GM18909 (cell line): Measurements from ENCODE around the gene PLAAT2.
"Not testable (repeated sequence)": the region's sequence is repeated elsewhere in the genome, so short reads cannot be mapped to it uniquely, and the experiment has no call there.

Experiments
- ATAC-seq: cut with Tn5 transposase; IDR thresholded peaks from one replicate; pipeline ENCODE4 v1.9.1; 2021; ENCODE audit warnings: mild to moderate bottlenecking; ENCODE audit not compliant: unreplicated experiment, poor library complexity

The PLAAT2 gene

DNA sequence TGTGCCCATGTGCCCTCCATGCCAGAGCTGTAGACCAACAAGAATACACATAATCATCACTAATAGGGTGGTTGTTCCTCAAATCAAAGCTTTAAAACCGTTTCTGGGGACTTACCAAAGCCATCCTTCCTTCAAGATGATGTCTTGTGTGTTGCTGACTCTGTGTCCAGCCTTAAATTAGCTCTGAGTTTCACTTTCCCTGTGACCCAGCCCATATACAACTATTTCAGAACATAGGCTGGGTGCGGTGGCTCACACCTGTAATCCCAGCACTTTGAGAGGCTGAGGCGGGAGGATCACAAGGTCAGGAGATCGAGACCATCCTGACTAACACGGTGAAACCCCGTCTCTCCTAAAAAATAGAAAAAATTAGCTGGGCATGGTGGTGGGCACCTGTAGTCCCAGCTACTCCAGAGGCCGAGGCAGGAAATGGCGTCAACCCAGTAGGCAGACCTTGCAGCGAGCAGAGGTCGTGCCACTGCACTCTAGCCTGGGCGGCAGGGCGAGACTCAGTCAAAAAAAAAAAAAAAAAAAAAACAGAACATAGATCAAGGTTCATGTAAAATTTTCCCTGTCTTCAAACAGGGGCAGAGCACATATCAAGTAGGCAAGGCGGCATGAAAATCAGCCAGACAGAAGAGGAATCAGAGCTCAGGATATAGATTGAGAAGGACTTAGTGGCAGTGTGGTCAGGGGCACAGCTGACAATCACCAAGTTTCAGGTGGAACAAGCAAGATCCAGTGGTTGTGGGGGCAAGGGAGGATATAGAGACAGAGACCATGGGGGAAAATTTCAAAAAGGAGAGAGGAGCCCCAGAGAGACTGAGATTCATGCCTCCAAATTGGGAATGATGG, at the start of gene PLAAT2:
Gene PLAAT2, minus strand, starts transcription at position 179 of the 855 bp plus-strand sequence. Its CDS starts 55 bp downstream, at position 124.
- ATAC-seq, result no peak

DNA sequence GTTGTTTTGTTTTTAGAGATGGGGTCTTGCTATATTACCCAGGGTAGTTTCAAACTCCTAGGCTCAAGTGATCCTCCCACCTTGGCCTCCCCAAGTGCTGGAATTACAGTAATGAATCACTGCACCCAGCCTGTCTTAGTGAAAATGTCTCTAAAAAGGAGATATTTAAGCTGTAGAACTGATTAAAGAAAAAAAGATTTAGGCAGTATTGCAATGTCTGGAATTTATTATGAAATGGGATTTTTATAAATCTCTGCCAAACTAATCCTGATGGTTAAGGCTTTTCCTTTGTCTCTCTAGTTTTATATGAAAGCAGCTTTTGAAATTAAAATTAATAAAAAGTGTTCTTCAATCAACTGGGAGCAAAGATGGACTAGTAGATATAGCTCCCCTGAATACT, 49.0 kb upstream of the PLAAT2 start:
- ATAC-seq, result no peak

DNA sequence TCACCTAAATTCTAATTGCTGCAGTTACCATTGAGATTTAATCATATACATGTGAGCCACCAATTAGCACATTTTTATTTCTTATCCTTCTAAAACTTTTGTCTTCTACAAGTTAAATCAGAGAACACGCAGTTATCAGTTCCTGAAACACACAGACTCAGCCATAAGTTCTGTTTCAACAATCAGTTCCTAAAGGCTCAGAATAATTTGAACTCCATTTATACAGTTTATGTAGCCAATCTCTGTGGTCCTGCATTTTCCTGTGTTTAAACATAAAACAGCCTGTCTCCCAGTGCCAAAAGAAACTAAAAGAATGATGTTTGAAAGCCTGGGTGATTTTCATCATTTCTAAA, 48.2 kb upstream of the PLAAT2 start:
- no peak for ATAC-seq

DNA sequence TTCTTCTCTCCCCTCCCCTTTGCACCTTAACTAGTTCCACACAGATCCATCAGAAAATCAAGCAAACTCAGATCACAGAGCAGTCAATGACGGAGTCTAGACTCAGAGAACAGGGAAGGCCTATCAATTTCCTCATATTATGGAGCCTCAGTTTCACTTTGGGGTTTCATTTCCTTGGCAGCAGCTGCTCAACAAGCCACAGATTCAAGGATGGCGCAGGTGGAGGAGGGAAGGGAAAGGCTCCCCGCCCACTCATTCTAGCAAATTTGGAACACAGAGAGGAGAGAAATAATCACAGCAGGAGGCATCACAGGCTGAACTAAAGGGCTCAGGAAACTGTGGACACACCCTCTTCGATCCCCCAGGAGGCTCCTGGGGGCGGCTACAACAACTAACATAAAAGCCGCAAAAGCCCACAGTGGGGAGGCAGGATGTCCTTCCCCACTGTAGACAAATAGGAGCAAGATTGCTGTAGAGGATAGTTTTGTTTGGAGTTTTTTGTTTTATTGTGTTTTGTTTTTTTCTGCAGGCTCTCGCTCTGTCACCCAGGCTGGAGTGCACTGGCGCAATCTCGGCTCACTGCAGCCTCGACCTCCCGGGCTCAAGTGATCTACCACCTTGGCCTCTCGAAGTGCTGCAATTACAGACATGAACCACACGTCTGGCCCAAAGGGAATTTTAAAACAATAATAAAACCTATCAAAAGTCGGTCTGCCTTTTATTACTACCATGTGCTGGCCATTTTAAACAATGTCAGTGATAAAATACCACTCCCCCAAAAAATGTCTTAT, 47.6 kb upstream of the PLAAT2 start:
- ATAC-seq, result no peak

DNA sequence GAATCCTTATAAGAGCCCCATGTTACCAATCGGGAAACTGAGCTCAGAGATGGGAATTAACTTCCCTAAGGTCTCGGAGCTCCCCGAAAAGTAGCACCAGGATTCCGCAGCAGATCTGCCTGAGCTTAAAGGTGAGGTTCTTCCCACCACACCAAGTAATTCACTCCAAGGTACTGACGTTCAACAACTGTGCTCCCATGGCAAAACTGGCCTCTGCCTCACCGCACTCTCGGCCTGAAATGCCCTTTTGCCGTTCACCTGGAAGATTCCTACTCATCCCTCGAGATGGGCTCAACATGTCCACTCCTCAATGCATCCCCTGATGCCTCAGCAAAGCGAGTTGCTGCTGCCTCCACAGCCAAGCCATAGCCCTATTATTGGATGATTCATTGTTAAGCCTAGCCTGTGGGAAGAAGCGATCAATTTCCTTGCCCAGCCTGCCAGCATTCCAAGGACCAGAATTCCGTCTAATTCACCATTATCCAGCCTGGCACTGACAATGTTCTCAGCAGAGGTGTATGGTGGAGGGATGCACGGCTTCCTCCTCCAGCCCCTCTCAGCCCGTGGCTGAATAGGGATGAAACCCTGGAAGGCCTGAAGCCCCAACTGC, 46.9 kb upstream of the PLAAT2 start:
- ATAC-seq, result no peak

DNA sequence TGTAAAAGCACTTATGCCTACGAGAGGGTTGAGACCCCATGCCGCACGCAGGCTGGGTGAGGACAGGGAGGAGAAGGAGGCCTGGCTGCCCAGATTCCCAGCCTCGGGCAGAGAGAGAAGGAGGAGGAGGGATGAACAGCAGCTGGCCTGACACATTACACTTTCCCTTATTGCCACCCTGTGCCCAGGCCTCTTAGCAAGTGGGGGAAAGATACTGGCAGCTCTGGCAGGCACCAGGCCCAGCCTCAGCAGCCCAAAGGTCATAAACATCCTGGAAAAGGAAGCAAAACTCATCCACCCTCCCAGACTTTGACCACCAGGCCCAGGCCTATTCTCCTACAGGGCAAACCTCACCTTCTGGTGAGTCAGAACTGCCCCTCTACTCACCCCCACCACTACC, 46.4 kb upstream of the PLAAT2 start:
- no peak for ATAC-seq

DNA sequence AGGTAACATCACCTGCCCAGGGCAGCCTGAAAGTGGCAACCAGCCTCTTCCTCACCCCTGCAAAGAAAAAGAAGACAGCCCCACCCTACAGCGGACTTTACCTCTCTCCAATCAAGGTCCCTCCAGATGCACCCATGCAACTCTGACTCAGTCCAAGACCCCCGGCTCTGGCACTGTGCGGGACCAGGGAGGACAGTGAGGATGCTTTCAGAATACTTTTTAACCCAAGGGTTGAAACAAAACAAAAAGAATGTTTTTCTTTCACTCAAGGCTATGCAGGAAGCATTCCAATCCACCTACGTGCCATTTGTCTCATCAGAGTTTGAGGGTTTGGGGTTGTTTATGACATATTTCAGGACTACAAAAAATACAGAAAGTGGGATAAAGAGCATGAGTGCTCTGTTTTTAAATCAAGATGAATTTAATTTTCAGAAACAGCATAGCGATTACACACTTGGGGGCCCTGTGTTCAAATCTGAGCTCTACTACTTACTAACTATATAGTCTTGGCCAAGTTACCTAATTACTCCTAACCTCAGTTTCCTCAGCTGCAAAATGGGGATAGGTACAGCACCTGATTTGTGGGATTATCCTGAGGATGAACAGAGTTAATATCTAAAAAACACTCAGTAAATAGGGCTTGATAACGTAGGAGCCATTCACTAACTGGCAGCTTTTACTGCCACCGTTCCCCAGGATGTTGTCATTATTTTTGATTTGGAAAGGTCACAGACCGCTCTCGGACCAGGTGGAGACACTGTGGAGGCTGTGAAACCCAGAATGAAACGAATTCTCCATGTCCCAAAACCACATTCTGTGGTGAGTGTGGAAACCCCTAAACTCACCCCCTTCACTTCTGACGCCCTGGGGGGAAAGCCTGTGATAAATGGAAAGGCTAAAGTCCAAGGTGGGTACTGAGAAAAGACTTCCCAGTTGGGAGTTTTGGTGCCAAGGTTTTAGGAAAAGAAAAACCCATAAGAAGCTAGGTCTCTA, 45.5 kb upstream of the PLAAT2 start:
- no peak for ATAC-seq

DNA sequence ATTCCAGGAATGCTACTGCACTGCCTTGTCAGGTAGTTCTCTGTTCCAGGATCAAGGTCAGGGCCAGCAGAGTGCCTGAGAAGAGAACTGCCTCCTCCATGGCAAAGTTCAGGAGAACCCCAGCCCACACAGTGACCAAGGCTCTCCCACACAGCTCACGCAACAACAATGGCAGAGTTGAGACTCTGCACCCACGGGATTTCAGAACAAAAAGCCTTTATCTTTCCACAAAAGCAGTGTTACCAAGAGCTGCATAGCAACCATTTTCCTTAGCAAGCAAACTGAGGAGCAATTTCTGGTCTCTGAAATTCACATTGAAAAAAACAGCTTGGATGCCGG, 40.0 kb upstream of the PLAAT2 start:
- ATAC-seq, result no peak

DNA sequence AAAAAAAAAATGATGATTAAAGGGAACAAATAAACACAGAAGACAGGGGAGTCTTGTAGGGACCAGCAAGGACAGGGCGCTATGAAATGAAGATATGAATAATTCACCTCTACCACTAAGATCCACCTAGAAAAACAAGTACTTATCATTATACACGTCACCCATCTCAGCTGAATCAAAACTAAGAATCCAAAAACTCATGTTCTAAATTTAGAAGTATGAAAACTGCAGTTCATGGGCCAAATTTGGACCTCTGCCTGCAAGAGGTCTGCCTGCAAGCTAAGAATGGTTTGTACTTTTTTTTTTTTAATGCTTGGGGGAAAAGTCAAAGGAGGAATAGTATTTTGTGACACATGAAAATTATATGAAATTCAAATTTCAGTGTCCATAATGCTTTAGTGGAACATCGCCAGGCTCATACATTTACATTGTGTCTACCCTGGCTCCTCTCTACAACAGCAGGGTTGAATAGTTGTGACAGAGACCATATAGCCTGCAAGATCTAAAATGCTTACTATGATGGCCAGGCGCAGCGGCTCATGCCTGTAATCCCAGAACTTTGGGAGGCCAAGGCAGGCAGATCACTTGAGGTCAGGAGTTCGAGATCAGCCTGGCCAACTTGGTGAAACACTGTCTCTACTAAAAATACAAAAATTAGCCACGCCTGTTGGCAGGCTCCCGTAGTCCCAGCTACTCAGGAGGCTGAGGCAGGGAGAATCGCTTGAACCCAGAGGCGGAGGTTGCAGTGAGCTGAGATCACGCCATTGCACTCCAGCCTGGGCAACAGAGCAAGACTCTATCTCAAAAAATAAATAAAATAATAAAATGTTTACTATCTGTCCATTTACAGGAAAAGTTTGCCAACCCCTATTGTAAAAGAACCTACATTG, 39.4 kb upstream of the PLAAT2 start:
- not testable (repeated sequence) for ATAC-seq

DNA sequence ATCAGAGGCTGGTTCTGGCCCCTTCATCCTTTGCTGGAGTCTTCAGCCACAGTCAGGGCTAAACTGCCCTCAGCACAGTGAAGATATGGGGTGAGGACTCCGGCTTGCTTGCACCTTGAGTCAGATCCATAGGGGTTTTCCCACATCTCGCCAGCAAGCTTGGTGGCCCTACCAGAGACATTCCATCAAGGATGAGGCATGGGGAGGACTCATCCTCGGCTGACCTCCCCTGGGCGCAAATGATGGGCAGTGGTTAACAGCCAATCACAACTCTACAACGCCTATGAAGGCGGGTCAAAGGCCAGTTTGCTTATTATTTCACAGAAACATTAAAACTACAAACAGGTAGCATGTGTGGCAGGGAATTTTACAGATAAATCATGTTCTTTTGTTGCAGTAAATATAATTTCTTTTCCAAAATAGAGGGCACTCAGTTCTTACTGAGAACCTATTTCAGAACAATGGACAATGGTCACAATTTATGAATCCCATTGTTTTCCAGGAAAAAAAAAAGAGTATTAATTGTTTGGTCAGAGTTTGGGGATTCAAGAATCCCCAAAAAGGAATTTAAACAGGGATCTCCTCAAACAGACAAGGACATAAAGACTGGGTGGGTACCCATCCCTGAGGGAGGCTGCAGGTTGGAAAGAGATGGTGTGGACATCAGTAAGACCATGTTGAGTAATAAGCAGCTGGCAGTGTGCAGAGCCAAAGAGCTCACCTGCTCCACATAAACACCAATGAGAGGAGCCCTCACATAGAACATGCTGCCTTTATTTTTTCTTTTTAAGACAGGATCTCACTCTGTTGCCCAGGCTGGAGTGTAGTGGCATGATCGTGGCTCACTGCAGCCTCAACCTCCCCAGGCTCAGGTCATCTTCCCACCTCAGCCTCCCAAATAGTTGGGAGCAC, 36.3 kb upstream of the PLAAT2 start:
- no peak for ATAC-seq

DNA sequence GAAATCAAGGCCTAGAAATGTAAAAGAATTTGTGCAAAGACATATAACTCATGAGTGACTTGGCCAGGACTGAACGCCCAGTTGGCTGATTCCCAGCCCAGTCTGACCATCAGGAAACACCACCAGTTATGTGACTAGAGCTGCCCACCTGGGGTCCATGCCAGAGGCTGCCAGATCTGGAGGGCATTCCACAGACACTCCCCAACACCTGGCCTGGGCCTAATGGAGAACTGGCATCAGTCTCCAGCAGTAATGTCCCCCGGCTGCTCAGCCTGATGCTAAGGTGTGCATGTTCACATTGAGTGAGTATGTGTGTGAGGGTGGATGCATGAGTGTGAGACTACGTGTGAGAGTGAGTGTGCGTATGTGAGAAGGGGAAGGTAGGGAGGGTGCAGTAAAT, 35.4 kb upstream of the PLAAT2 start:
- ATAC-seq, result no peak

DNA sequence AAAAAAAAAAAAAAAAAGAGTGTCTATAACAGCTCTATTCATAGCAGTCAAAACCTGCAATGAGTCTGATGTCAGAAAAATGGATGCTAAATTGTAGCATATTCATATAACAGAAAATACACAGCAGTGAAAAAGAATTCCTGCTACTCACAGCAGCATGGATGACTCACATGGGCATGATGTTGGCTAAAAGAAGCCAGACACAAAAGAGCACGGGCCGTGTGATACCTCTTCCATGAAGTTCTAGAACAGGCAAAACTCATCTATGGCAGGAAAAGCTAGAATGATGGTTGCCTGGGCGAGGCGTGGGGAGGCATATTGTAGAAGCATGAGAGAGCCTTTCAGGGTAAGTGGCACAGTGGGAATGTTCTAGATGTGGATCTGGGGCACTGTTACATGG, 32.1 kb upstream of the PLAAT2 start:
- no peak for ATAC-seq

DNA sequence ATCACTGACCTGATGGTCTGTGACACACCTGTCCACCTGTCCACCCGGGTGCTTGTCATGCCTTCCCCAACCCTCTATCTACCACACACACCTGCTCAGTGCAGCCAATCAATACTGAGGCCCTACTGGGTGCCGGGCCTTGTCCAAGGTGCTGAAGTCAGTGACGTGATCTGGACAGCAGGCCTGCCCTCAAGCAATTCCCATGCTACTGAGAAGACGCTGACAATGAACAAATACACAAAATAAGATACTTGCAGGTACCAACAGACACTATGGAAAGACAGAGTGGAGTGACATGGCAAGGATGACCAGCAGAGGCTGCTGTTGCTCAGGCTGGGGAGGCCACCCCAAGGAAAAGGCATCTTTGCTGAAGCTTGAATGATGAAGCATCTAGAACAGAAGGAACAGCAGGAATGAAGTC, 29.8 kb upstream of the PLAAT2 start:
- no peak for ATAC-seq

DNA sequence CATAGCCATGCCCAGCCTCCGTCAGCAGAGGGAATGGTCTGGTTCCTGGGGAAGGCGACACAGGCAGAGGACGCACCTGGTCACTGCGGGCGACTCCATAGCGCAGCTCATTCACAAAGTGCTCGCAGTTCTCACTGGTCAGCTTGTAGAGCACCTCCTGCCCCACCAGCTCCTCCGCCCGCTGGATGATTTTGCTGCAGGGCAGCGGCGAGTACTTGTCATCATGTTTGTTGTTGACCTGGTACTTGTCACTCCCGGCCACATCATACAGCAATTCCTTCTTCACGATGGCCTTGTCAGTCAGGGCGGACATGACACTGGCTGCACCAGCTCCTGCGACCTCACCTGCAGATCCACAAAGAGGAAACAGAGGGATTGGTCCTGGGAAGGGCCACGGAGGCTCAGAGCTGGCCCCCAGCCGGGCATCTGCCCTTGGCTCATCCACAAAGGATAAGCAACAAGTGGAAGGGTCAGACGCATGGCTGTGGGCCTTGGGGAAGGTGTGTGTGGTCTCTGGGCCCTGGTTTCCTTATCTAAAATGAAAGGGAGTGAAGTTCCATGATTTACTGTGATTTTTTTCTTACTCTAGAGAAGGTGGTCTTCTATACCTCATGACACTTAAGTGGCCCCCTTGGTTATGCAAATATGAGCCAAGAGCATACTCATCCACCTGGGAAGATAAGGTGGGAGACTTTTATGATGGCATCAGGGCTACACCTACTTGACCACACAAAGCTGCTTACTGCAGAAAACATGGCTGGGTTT, 27.0 kb upstream of the PLAAT2 start:
- no peak for ATAC-seq

DNA sequence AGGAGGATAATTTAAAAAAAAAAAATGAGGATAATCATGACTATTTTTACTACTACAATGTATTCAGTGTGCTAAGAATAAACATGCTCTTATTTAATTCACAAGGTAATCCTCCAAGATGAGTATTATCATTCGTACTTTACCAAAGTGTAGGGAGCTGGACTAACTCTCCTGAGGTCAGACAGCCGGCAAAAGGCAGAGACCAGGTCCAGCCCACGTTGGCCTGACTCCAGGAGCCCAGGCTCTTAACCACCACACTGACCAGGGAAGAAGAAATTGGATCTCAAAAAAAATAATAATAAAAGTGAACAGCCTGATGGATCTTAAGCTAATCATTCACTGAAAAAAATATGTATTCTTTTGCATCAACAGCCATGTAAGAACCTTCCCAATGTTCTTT, 25.8 kb upstream of the PLAAT2 start:
- no peak for ATAC-seq

DNA sequence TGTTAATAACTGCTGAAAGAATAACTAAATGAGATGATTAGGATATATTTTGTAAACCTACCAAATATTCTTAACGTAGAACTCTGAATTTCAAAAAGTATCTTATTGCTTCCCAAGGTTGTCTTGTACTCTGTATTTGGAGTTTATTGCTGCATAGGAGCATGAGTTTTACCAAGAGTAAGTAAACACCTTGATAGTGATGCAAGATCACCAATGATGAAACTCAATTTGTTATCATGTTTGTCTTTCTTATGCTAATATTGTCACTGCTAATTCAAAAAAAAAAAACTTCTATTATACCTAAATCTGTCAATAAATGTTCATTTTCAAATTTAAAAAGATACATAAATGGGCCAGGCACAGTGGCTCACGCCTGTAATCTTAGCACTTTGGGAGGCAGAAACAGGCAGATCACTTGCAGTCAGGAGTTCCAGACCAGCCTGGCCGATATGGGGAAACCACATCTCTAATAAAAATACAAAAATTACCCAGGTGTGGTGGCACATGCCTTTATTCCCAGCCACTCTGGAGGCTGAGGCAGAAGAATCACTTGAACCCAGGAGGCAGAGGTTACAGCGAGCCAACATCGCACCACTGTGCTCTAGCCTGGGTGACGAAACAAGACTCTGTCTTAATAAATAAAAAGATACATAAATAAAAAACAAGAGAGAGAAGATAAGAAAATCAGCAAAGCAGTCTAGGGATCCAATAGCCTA, 23.4 kb upstream of the PLAAT2 start:
- no peak for ATAC-seq

DNA sequence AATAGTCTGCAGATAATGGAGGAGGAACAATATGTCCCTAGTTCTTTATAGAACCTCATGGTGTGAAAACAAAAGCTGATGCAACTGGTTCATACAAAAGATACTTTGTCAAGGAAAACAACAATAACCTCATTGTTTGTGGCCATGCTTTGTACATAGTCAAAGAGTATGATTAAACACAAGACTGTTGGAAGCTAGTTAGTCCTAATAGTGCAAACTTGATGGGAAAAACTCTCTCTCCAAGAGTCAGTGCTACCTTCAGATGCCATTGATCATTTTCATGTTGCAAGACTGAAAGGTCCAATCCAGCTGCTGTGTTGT, 20.1 kb upstream of the PLAAT2 start:
- ATAC-seq, result no peak
